ENCODE data around the gene WARS2. TPM values are rescaled to one million over a fixed set of nuclear protein-coding genes. Genes with fewer than 3 reads are reported as not detected.
"Not testable (repeated sequence)": the region's sequence is repeated elsewhere in the genome, so short reads cannot be mapped to it uniquely, and the experiment has no call there.

WARS2 gene
- total RNA-seq, 1 donor from 2014 or later, result 9.5 TPM

DNA sequence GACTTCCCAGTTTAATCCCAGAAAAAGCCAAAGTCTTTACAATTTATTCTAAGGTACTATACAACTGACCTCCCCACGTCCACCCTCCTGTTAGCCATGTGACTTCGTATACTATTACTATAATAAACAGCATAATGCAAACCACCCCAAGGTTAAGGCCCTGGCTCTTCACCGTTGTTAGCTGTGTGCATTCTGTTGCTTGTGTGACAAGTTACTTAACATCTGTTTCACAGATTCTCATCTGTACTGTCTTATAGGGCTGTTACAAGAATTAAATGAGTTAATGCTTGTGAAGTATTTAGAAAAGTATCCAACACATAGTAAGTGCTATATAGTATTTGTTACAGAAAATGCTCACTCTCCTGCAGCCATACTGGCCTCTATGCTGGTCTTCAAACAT lies 15.7 kb downstream of the WARS2 start:
- no peak for DNase-seq
- peaks cover 5% of the 10 kb centered on the region for H3K4me1 ChIP-seq
- H3K9me3 ChIP-seq (replicated peaks), result peaks cover 27% of the 10 kb centered on the region
- H3K27me3 ChIP-seq (ENCODE audit: low read depth), result no peaks in the 10 kb centered on the region
- no peak overlapping the region for H3K27ac ChIP-seq (replicated peaks)
- TF ChIP-seq, protein P1, sequence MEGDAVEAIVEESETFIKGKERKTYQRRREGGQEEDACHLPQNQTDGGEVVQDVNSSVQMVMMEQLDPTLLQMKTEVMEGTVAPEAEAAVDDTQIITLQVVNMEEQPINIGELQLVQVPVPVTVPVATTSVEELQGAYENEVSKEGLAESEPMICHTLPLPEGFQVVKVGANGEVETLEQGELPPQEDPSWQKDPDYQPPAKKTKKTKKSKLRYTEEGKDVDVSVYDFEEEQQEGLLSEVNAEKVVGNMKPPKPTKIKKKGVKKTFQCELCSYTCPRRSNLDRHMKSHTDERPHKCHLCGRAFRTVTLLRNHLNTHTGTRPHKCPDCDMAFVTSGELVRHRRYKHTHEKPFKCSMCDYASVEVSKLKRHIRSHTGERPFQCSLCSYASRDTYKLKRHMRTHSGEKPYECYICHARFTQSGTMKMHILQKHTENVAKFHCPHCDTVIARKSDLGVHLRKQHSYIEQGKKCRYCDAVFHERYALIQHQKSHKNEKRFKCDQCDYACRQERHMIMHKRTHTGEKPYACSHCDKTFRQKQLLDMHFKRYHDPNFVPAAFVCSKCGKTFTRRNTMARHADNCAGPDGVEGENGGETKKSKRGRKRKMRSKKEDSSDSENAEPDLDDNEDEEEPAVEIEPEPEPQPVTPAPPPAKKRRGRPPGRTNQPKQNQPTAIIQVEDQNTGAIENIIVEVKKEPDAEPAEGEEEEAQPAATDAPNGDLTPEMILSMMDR (IDR thresholded peaks at IDR 0.05; ENCODE audit: borderline replicate concordance), result no peak
- H3K36me3 ChIP-seq, result peaks cover 7% of the 10 kb centered on the region
- H3K4me3 ChIP-seq, result no peak overlapping the region
- intact Hi-C loops (cut with micrococcal nuclease), result no loop called here

DNA sequence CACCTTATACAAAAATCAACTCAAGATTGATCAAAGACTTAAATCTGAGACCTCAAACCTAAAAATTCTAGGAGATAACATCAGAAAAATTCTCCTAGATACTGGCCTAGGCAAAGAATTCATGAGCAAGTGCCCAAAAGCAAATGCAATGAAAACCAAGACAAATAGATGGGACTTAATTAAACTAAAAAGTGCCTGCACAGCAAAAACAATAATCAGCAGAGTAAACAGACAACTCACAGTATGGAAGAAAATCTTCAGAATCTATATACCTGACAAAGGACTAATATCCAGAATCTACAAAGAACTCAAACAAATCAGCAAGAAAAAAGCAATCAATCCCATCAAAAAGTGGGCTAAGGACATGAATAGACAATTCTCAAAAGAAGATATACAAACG lies 18.6 kb downstream of the WARS2 start:
- peaks cover 42% of the 10 kb centered on the region for H3K9me3 ChIP-seq (replicated peaks)
- H3K4me3 ChIP-seq; H3K4me1 ChIP-seq; intact Hi-C loops (cut with micrococcal nuclease); H3K36me3 ChIP-seq; H3K27me3 ChIP-seq (ENCODE audit: low read depth); DNase-seq; H3K27ac ChIP-seq (replicated peaks): not testable (repeated sequence)

DNA sequence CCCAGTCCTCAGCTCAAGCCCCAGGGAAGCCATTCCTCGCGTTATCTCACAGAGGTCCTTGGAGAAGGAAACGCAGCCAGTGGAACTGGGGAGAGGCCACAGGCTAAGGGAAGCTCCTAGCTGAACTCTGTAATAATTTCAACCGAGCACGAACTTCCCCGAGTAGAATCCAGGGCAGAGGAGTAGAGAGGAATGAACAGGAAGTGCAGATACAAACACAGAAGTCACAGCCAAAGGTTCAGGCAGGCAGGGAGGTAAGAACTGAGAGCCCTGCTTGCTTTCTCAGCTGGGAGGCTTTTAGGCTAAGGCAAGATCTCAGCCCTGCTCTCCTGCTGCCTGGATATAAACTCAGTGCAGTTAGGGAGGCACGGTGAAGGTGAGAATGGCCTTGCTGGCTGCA lies 23.7 kb downstream of the WARS2 start:
- TF ChIP-seq, protein P1 (IDR thresholded peaks at IDR 0.05; ENCODE audit: borderline replicate concordance), result no peak
- intact Hi-C loops (cut with micrococcal nuclease), result no loop called here
- H3K4me3 ChIP-seq, result no peak overlapping the region

DNA sequence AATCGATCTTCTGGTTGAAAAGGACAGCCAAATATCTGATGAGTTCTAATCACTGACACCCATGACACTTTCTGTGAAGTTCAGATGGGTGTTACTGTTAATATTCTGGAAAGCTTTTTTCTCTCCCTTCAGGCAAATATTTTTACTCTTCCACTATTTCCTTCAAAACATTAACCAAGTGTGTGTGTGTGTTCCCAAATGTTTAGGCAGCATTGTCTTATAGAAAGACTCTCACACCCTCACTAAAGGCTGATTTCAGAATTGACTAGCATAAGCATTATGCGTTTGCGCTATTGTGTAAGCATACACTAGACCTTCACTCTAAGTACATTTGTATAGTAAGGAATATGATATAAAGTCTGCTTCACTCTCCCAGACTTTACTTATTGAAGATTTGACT lies 24.7 kb downstream of the WARS2 start:
- TF ChIP-seq, protein P1 (IDR thresholded peaks at IDR 0.05; ENCODE audit: borderline replicate concordance), result no peak
- Histone ChIP-seq H3K27ac (replicated peaks) (no peak overlapping the region), H3K36me3 (no peaks in the 10 kb centered on the region), H3K9me3 (replicated peaks) (peaks cover 22% of the 10 kb centered on the region), H3K4me1 (peaks cover 9% of the 10 kb centered on the region), H3K27me3 (ENCODE audit: low read depth) (no peaks in the 10 kb centered on the region), H3K4me3 (no peak overlapping the region)
- no peak for DNase-seq
- intact Hi-C loops (cut with micrococcal nuclease), result no loop called here

More for the DNA sequence above, 23.7 kb downstream of the WARS2 start:
- Histone ChIP-seq H3K36me3 (no peaks in the 10 kb centered on the region), H3K27me3 (ENCODE audit: low read depth) (no peaks in the 10 kb centered on the region), H3K9me3 (replicated peaks) (peaks cover 32% of the 10 kb centered on the region), H3K27ac (replicated peaks) (no peak overlapping the region), H3K4me1 (peaks cover 9% of the 10 kb centered on the region)
- no peak for DNase-seq

DNA sequence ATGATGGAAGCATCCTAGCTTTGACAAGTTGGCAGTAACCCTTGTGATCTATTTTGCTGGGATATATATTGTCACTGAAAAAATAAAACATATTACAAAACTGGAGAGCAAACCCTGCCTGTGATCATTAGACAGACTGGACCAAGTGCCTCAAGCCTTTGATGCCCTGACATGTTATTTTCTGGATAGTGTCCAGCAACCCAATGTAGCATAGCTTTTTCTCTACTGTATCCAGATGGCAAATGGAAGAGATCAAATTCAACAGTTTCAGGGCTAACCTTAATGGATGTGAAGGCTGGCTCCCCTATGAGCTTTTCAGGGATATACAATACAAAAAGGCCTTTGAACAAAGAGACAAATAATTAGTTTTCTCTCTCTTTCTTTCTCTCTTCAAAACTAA lies 25.1 kb downstream of the WARS2 start:
- no peak for DNase-seq
- peaks cover 17% of the 10 kb centered on the region for H3K9me3 ChIP-seq (replicated peaks)
- H3K4me1 ChIP-seq, result peaks cover 9% of the 10 kb centered on the region
- no peaks in the 10 kb centered on the region for H3K36me3 ChIP-seq
- H3K27me3 ChIP-seq (ENCODE audit: low read depth), result no peaks in the 10 kb centered on the region
- intact Hi-C loops (cut with micrococcal nuclease), result no loop called here
- no peak overlapping the region for H3K27ac ChIP-seq (replicated peaks)
- TF ChIP-seq, protein P1 (IDR thresholded peaks at IDR 0.05; ENCODE audit: borderline replicate concordance), result no peak
- H3K4me3 ChIP-seq, result no peak overlapping the region

DNA sequence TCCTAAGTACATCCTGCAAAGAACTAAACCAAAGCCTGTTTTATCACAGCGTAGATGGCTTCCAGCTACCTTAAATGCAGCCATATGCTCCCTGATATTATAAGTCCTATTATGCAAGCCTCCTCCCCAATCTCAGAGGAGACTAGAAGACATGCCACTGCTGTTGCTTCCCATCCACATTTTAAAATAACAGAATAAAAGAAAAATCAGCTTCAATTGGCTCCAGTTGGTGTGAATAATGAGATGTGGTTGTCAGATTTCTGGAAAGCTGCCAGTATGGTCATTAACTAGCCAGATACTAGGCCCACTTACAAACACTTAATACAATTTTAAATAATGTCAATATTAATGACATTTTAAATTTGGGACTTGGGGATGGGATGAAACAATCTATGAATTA lies 25.7 kb downstream of the WARS2 start:
- peaks cover 15% of the 10 kb centered on the region for H3K9me3 ChIP-seq (replicated peaks)
- DNase-seq, result no peak
- H3K27ac ChIP-seq (replicated peaks), result no peak overlapping the region
- TF ChIP-seq, protein P1 (IDR thresholded peaks at IDR 0.05; ENCODE audit: borderline replicate concordance), result no peak
- intact Hi-C loops (cut with micrococcal nuclease), result no loop called here
- no peaks in the 10 kb centered on the region for H3K27me3 ChIP-seq (ENCODE audit: low read depth)
- peaks cover 9% of the 10 kb centered on the region for H3K4me1 ChIP-seq
- no peaks in the 10 kb centered on the region for H3K36me3 ChIP-seq
- no peak overlapping the region for H3K4me3 ChIP-seq
